Stimulated activated CD4-positive, alpha-beta T cell treated with anti-CD3 and anti-CD28 coated beads, Interleukin-1b, Interleukin-23, amount 100 ng/mL, for 4 hours (primary cell): ENCODE measurements around the gene PRSS8.

Experiments
- DNase-seq, 2 donors: peaks; one replicate each; pipeline ENCODE4 v3.0.0-alpha.2; 2020; ENCODE audit warnings: low read depth in 2 of 2

Gene PRSS8

GRCh38 chr16:31128711-31129567, 6.6 kb downstream of the PRSS8 start:
- no peak for DNase-seq

- DNase-seq: no peak
Measured at GRCh38 chr16:31127182-31127581, 8.3 kb downstream of the PRSS8 start.

- DNase-seq: no peak
Measured at GRCh38 chr16:31125844-31126243, 9.7 kb downstream of the PRSS8 start.

- DNase-seq: no peak
Measured at GRCh38 chr16:31120129-31120528, 15.4 kb downstream of the PRSS8 start.

GRCh38 chr16:31118223-31119155, 17.0 kb downstream of the PRSS8 start:
- DNase-seq: no peak

GRCh38 chr16:31117384-31118222, 17.9 kb downstream of the PRSS8 start, which contains the start of gene KAT8:
TSS of gene KAT8 (plus strand) at chr16:31117664. CDS start at chr16:31117682, 18 bp downstream.
- DNase-seq: peak; percentile 94 to 96

GRCh38 chr16:31114468-31114867, 21.1 kb downstream of the PRSS8 start:
- no peak for DNase-seq

- no peak for DNase-seq
Measured at GRCh38 chr16:31113121-31114120, 22.1 kb downstream of the PRSS8 start.

GRCh38 chr16:31112711-31113110, 22.8 kb downstream of the PRSS8 start:
- no peak for DNase-seq

- DNase-seq: no peak
Measured at GRCh38 chr16:31111881-31112466, 23.6 kb downstream of the PRSS8 start.

- no peak for DNase-seq
Measured at GRCh38 chr16:31110106-31111034, 25.2 kb downstream of the PRSS8 start.

GRCh38 chr16:31109622-31110021, 25.9 kb downstream of the PRSS8 start:
- no peak for DNase-seq

- no peak for DNase-seq
Measured at GRCh38 chr16:31108794-31109558, 26.6 kb downstream of the PRSS8 start.

- DNase-seq: peak; percentile 54 to 69
Measured at GRCh38 chr16:31108035-31108793, 27.3 kb downstream of the PRSS8 start, which contains the start of gene BCKDK. TSS of gene BCKDK (plus strand) at chr16:31108386. CDS start at chr16:31109224, 838 bp downstream.

- DNase-seq: no peak
Measured at GRCh38 chr16:31107465-31107867, 28.1 kb downstream of the PRSS8 start.

- DNase-seq: no peak
Measured at GRCh38 chr16:31106509-31107464, 28.7 kb downstream of the PRSS8 start.
